Tibial artery (tissue), 4 donors: ENCODE results near the gene BPIFA3.

ENCODE experiments used
- DNase-seq, 2 donors: peaks; one replicate each; pipeline ENCODE4 v3.0.0-alpha.2; 2019
- H3K27ac ChIP-seq, 2 donors: fragments of 200-600 bp; sonication (generic) in 1 of 2; 1 replicate in 1 of 2; 2 replicates in 1 of 2; pipeline ENCODE4 v1.5.1; 2018 to 2019; ENCODE audit warnings: mild to moderate bottlenecking in 1 of 2
- H3K27me3 ChIP-seq, 2 donors: fragments of 200-600 bp; sonication (generic) in 1 of 2; one replicate each; pipeline versions ENCODE4 v1.5.1 to v1.6.0; 2016 to 2019
- H3K36me3 ChIP-seq, 3 donors: fragments of 200-600 bp; sonication (generic) in 2 of 3; one replicate each; pipeline ENCODE4 v1.5.1; 2016 to 2019; ENCODE audit warnings: mild to moderate bottlenecking in 2 of 3
- H3K4me1 ChIP-seq, 4 donors: fragments of 200-600 bp; sonication (generic) in 2 of 4; 1 replicate in 3 of 4; 2 replicates in 1 of 4; pipeline ENCODE4 v1.5.1; 2016 to 2019
- H3K4me3 ChIP-seq, 2 donors: fragments of 200-600 bp; sonication (generic) in 1 of 2; 1 replicate in 1 of 2; 2 replicates in 1 of 2; pipeline ENCODE4 v1.5.1; 2018 to 2019; ENCODE audit warnings: mild to moderate bottlenecking in 2 of 2
- H3K9me3 ChIP-seq, 3 donors: fragments of 200-600 bp; sonication (generic) in 1 of 3; one replicate each; pipeline ENCODE4 v1.5.1; 2016 to 2019
- intact Hi-C: fragments of 100-400 bp; cut with DNase I; formaldehyde crosslinking; loops from one replicate; pipeline ENCODE4 v1.15.0; 2023; ENCODE audit warnings: low total_unique reads
- TF ChIP-seq, protein P1 (sequence below), 2 experiments: fragments of 200-600 bp in 1 of 2; fragments of 450-650 bp in 1 of 2; IDR thresholded peaks; one replicate each; pipeline ENCODE4 v1.5.1; 2017 to 2019; ENCODE audit warnings: antibody characterized with exemption in 2 of 2, mild to moderate bottlenecking in 1 of 2, moderate library complexity in 1 of 2

The BPIFA3 gene

GRCh38 chr20:33240923-33241322 lies 23.8 kb downstream of the BPIFA3 start:
- H3K9me3 ChIP-seq, result no peaks in the 10 kb centered on the region
- H3K36me3 ChIP-seq, result no peaks in the 10 kb centered on the region
- no peak overlapping the region for H3K27ac ChIP-seq
- TF ChIP-seq, protein P1, sequence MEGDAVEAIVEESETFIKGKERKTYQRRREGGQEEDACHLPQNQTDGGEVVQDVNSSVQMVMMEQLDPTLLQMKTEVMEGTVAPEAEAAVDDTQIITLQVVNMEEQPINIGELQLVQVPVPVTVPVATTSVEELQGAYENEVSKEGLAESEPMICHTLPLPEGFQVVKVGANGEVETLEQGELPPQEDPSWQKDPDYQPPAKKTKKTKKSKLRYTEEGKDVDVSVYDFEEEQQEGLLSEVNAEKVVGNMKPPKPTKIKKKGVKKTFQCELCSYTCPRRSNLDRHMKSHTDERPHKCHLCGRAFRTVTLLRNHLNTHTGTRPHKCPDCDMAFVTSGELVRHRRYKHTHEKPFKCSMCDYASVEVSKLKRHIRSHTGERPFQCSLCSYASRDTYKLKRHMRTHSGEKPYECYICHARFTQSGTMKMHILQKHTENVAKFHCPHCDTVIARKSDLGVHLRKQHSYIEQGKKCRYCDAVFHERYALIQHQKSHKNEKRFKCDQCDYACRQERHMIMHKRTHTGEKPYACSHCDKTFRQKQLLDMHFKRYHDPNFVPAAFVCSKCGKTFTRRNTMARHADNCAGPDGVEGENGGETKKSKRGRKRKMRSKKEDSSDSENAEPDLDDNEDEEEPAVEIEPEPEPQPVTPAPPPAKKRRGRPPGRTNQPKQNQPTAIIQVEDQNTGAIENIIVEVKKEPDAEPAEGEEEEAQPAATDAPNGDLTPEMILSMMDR (IDR thresholded peaks at IDR 0.05), result no peak
- H3K4me1 ChIP-seq, result no peaks in the 10 kb centered on the region
- no peak overlapping the region for H3K4me3 ChIP-seq
- H3K27me3 ChIP-seq, result peaks cover 0 to 12% of the 10 kb centered on the region in 2 donors
- DNase-seq, result no peak
- intact Hi-C loops, result no loop called here

- Histone ChIP-seq H3K9me3 (no peaks in the 10 kb centered on the region), H3K4me3 (no peak overlapping the region), H3K36me3 (no peaks in the 10 kb centered on the region), H3K4me1 (no peaks in the 10 kb centered on the region), H3K27ac (no peak overlapping the region), H3K27me3 (peaks cover 0 to 3% of the 10 kb centered on the region in 2 donors)
- TF ChIP-seq, protein P1 (IDR thresholded peaks at IDR 0.05), result no peak
- peak in 1 of 2 donors; percentile 21 for DNase-seq
- intact Hi-C loops, result no loop called here
Observed at GRCh38 chr20:33242319-33243100, 25.4 kb downstream of the BPIFA3 start.

GRCh38 chr20:33246077-33246476 lies 28.9 kb downstream of the BPIFA3 start:
- intact Hi-C loops, result no loop called here
- H3K4me1 ChIP-seq, result no peaks in the 10 kb centered on the region
- no peaks in the 10 kb centered on the region for H3K9me3 ChIP-seq
- no peak overlapping the region for H3K27ac ChIP-seq
- peak in 1 of 2 donors; percentile 33 for DNase-seq
- H3K36me3 ChIP-seq, result no peaks in the 10 kb centered on the region
- H3K27me3 ChIP-seq, result no peaks in the 10 kb centered on the region
- TF ChIP-seq, protein P1 (IDR thresholded peaks at IDR 0.05), result no peak
- no peak overlapping the region for H3K4me3 ChIP-seq

DNA sequence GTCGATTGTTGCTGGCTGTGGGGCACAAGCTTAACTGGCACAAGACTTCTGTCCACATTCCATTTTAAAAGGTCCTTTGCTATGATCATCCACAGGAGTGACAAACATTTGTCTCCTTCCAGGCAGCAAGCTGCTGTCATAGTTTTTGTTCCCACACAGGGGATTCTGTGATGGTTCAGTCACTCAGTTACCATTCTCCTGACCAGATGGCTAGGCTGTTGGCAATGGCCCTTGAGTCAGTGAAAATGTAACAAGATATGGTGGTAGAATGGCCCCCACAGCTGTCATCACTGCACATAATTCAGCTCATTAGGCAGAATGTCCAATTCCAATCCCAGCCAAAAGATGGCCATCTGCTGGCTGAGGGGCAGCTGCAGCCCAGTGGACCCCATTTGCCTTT lies 32.3 kb downstream of the BPIFA3 start:
- TF ChIP-seq, protein P1 (IDR thresholded peaks at IDR 0.05), result no peak

DNA sequence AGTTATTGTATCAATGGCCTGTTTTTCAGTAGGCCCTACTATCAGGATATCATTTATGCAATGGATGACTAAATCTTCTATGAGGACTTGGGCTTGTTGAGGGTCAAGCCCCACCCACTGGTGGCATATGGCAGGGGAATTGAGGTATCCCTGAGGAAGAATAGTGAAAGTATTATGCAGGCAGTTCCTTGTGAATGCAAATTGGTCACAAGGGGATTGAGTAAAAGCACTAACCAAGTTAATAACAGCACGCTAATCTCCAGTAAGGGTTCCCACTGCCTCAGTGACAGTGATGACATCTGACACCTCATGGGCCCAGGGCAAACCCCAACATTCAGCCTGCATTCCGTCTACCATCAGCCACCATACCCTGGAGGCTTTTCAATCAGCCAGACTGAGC lies 33.5 kb downstream of the BPIFA3 start:
- Histone ChIP-seq H3K4me3 (no peak overlapping the region), H3K27ac (no peak overlapping the region), H3K4me1 (no peaks in the 10 kb centered on the region), H3K9me3 (peaks cover 0 to 2% (median 0%) of the 10 kb centered on the region in 3 donors), H3K27me3 (no peaks in the 10 kb centered on the region), H3K36me3 (no peaks in the 10 kb centered on the region)
- peak in 1 of 2 donors; percentile 1 for DNase-seq
- intact Hi-C loops, result no loop called here
- TF ChIP-seq, protein P1 (IDR thresholded peaks at IDR 0.05), result no peak

More for the DNA sequence above, 32.3 kb downstream of the BPIFA3 start:
- Histone ChIP-seq H3K4me1 (no peaks in the 10 kb centered on the region), H3K27me3 (no peaks in the 10 kb centered on the region), H3K36me3 (no peaks in the 10 kb centered on the region), H3K4me3 (no peak overlapping the region), H3K9me3 (no peaks in the 10 kb centered on the region), H3K27ac (no peak overlapping the region)
- peak in 1 of 2 donors; percentile 21 for DNase-seq
- intact Hi-C loops, result no loop called here
